DOHH2 (cell line): ENCODE results near the gene AXDND1.

Experiments used
- CTCF ChIP-seq: fragments of 200-600 bp; sonication (generic); IDR thresholded peaks from one replicate; pipeline ENCODE4 v1.5.1; 2014; ENCODE audit warnings: antibody characterized with exemption, mild to moderate bottlenecking, low read depth, low read length; ENCODE audit not compliant: poor library complexity, severe bottlenecking
- EZH2phosphoT487 ChIP-seq: fragments of 200-600 bp; sonication (generic); IDR thresholded peaks from 2 replicates; pipeline ENCODE4 v1.6.1; 2017; ENCODE audit warnings: borderline replicate concordance, mild to moderate bottlenecking, antibody characterized with exemption, low read length, moderate library complexity, mixed read lengths

DNA sequence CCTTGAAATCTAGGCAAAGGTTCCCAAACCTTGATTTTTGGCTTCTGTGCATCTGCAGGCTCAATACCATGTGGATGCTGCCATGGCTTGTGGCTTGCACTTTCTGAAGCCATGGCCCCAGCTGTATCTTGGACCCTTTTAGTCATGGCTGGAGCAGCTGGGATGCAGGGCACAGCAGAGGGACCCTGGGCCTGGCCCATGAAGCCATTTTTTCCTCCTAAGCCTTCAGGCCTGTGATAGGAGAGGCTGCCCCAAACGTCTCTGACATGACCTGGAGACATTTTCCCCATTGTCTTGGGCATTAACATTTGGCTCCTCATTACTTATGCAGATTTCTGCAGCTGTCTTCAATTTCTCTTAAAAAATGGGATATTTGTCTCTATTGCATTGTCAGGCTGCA, 112.6 kb downstream of the AXDND1 start:
- TF ChIP-seq CTCF (no peak), EZH2phosphoT487 (no peak)
